Liver (tissue), 9 donors: ENCODE measurements around the gene MAGI1. TPM values are rescaled to one million over a fixed set of nuclear protein-coding genes. Genes with fewer than 3 reads are reported as not detected.
"Not testable (repeated sequence)": the region's sequence is repeated elsewhere in the genome, so short reads cannot be mapped to it uniquely, and the experiment has no call there.

Experiments used
- DNase-seq: peaks from one replicate; pipeline ENCODE4 v3.0.0-alpha.2; 2017; ENCODE audit warnings: low spot score
- H3K27ac ChIP-seq, 2 donors: one replicate each; pipeline ENCODE4 v1.7.0; 2013; ENCODE audit warnings: inconsistent platforms in 2 of 2, low read length in 2 of 2, control low read depth in 1 of 2, low read depth in 1 of 2, mild to moderate bottlenecking in 1 of 2
- H3K27me3 ChIP-seq, 4 donors: one replicate each; pipeline versions ENCODE4 v1.6.1 to v1.7.0; 2013; ENCODE audit warnings: low read length in 3 of 4, inconsistent platforms in 1 of 4, mild to moderate bottlenecking in 1 of 4, moderate library complexity in 1 of 4; ENCODE audit not compliant: control insufficient read depth in 4 of 4, insufficient read depth in 4 of 4
- H3K36me3 ChIP-seq, 4 donors: one replicate each; pipeline versions ENCODE4 v1.6.1 to v1.7.0; 2013; ENCODE audit warnings: low read length in 3 of 4, mild to moderate bottlenecking in 3 of 4, low read depth in 1 of 4, moderate library complexity in 1 of 4; ENCODE audit not compliant: control insufficient read depth in 4 of 4, insufficient read depth in 3 of 4
- H3K4me1 ChIP-seq, 4 donors: one replicate each; pipeline versions ENCODE4 v1.6.1 to v1.7.0; 2013; ENCODE audit warnings: low read length in 3 of 4, mild to moderate bottlenecking in 3 of 4, moderate library complexity in 1 of 4; ENCODE audit not compliant: control insufficient read depth in 4 of 4, insufficient read depth in 4 of 4
- H3K4me3 ChIP-seq, 3 donors: one replicate each; pipeline versions ENCODE4 v1.6.1 to v1.7.0; 2013; ENCODE audit warnings: low read length in 3 of 3, control low read depth in 1 of 3, low read depth in 1 of 3, mild to moderate bottlenecking in 1 of 3
- H3K9ac ChIP-seq, 2 donors: one replicate each; pipeline ENCODE4 v1.7.0; 2013; ENCODE audit warnings: low read length in 2 of 2, mild to moderate bottlenecking in 2 of 2, moderate library complexity in 2 of 2, control low read depth in 1 of 2, low read depth in 1 of 2
- H3K9me3 ChIP-seq, 4 donors: one replicate each; pipeline versions ENCODE4 v1.6.1 to v1.7.0; 2013; ENCODE audit warnings: low read length in 3 of 4; ENCODE audit not compliant: control insufficient read depth in 4 of 4
- EGR1 ChIP-seq, 2 donors: IDR thresholded peaks; 2 replicates each; pipeline ENCODE4 v1.6.1; 2016 to 2018; ENCODE audit warnings: antibody characterized with exemption in 2 of 2, low read depth in 2 of 2
- FOXA2 ChIP-seq: IDR thresholded peaks from 2 replicates; pipeline ENCODE4 v1.6.1; 2016; ENCODE audit warnings: antibody characterized with exemption
- GABPA ChIP-seq, 2 donors: IDR thresholded peaks in 1 of 2; conservative IDR thresholded peaks in 1 of 2; 2 replicates each; pipeline ENCODE4 v1.6.1; 2016; ENCODE audit warnings: antibody characterized with exemption in 2 of 2, mild to moderate bottlenecking in 1 of 2, moderate library complexity in 1 of 2
- HNF4A ChIP-seq, 2 donors: conservative IDR thresholded peaks; 2 replicates each; pipeline ENCODE4 v1.6.1; 2016; ENCODE audit warnings: antibody characterized with exemption in 2 of 2, mild to moderate bottlenecking in 2 of 2
- HNF4G ChIP-seq: IDR thresholded peaks from 2 replicates; pipeline ENCODE4 v1.6.1; 2016; ENCODE audit warnings: antibody characterized with exemption
- JUND ChIP-seq, 2 donors: IDR thresholded peaks; 2 replicates each; pipeline ENCODE4 v1.6.1; 2016; ENCODE audit warnings: antibody characterized with exemption in 2 of 2
- MAX ChIP-seq: IDR thresholded peaks from 2 replicates; pipeline ENCODE4 v1.6.1; 2016; ENCODE audit warnings: antibody characterized with exemption
- NR2F2 ChIP-seq: IDR thresholded peaks from 2 replicates; pipeline ENCODE4 v1.6.1; 2016; ENCODE audit warnings: antibody characterized with exemption
- RAD21 ChIP-seq, 2 donors: IDR thresholded peaks; 2 replicates each; pipeline ENCODE4 v1.6.1; 2016; ENCODE audit warnings: antibody characterized with exemption in 2 of 2, mild to moderate bottlenecking in 2 of 2
- REST ChIP-seq: IDR thresholded peaks from 2 replicates; pipeline ENCODE4 v1.6.1; 2016; ENCODE audit warnings: antibody characterized with exemption, mild to moderate bottlenecking
- RXRA ChIP-seq, 2 donors: IDR thresholded peaks; 2 replicates each; pipeline ENCODE4 v1.6.1; 2017 to 2018; ENCODE audit warnings: antibody characterized with exemption in 2 of 2, mild to moderate bottlenecking in 1 of 2
- SP1 ChIP-seq: IDR thresholded peaks from 2 replicates; pipeline ENCODE4 v1.6.1; 2018; ENCODE audit warnings: antibody characterized with exemption, mild to moderate bottlenecking
- TAF1 ChIP-seq: conservative IDR thresholded peaks from 2 replicates; pipeline ENCODE4 v1.6.1; 2016; ENCODE audit warnings: antibody characterized with exemption, mild to moderate bottlenecking
- YY1 ChIP-seq: IDR thresholded peaks from 2 replicates; pipeline ENCODE4 v1.6.1; 2016; ENCODE audit warnings: antibody characterized with exemption, mild to moderate bottlenecking
- WGBS: extraction: QIAGEN DNeasy Blood & Tissue Kit; methylation state at CpG from one replicate; pipeline ENCODE4 v1.1.7; 2013; 5-methylcytosine and 5-hydroxymethylcytosine counted together
- polyA plus RNA-seq, 2 donors: library from polyadenylated mRNA; stranded (reverse) in 1 of 2; unstranded in 1 of 2; fragments of 200-250 nt in 1 of 2; fragments of >200 nt in 1 of 2; fragmentation: Nextera tagmentation in 1 of 2; extraction: Ambion mirVana in 1 of 2; gene quantifications; one replicate each; pipeline versions ENCODE4 v1.2.1 to v1.2.3, GENCODE V29; 2013 to 2015
- total RNA-seq, 2 donors: library from RNA; depleted of rRNA; stranded (reverse); fragments of >200 nt; gene quantifications; one replicate each; pipeline ENCODE4 v1.2.3, GENCODE V29; 2014
- TF ChIP-seq, protein P1 (sequence below): IDR thresholded peaks from 2 replicates; pipeline ENCODE4 v1.6.1; 2016; ENCODE audit warnings: antibody characterized with exemption
- TF ChIP-seq, protein P2 (sequence below): IDR thresholded peaks from 2 replicates; pipeline ENCODE4 v1.6.1; 2016; ENCODE audit warnings: antibody characterized with exemption
- TF ChIP-seq, protein P3 (sequence below): fragments of 150-350 bp; IDR thresholded peaks from 2 replicates; pipeline ENCODE4 v1.5.1; 2017; ENCODE audit warnings: improper control_type of control experiment, low read depth, low read length; ENCODE audit not compliant: missing input control
- donor health status: healthy.
- donor health status: healthy.
- donor health status: healthy.
- donor health status: healthy.
- donor health status: healthy.

MAGI1 gene
- total and polyA plus RNA-seq, 4 donors: 9.6 to 68.8 (median 14.0) TPM

DNA sequence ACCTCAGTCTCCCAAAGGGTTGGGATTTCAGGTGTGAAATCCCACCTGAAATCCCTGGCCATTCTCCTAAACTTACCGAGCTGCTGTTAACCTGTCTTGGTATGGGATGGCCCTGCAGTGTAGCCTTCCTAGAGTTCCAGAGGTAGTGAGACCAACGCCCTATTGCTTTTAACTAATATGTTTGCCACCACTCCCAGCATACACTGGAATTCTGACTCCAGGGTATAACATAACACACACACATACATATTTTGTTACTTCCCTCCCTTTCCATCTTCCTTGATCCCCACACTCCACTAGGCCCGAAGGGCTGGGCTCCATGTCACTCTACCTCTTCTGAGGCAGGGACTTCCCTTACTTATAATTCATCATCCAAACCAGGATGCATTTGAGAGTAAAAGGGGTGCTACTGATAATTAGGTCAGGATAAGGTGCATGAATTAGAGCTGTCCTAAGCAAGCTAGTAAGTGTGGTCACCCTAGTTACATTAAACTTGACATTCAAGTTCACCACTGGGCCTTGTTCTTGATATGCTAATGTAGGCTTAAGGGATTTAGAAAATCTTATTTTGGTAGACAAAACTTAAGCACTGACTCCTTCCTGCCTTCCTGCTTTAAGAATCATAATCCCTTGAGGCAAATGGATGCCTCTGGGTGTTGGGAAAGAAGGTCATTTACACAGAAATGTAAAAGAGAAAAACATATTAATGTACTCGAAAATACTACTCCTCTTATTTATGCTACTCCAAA is 317.6 kb downstream of the MAGI1 start:
- Histone ChIP-seq H3K9ac (no peak overlapping the region), H3K36me3 (no peaks in the 10 kb centered on the region), H3K27ac (no peak overlapping the region), H3K9me3 (no peaks in the 10 kb centered on the region), H3K4me3 (no peak overlapping the region), H3K4me1 (no peaks in the 10 kb centered on the region), H3K27me3 (no peaks in the 10 kb centered on the region)
- TF ChIP-seq, protein P1, sequence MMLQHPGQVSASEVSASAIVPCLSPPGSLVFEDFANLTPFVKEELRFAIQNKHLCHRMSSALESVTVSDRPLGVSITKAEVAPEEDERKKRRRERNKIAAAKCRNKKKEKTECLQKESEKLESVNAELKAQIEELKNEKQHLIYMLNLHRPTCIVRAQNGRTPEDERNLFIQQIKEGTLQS: no peak
- TF ChIP-seq JUND (IDR thresholded peaks at IDR 0.05) (no peak), RXRA (IDR thresholded peaks at IDR 0.05) (no peak), SP1 (no peak), HNF4A (conservative IDR thresholded peaks at IDR 0.05) (no peak), MAX (no peak), RAD21 (IDR thresholded peaks at IDR 0.05) (no peak), FOXA2 (no peak)
- no peak for DNase-seq
- WGBS: 95% methylated on average over 4 of the region's 4 CpGs

GRCh38 chr3:65719639-65720038 is 319.1 kb downstream of the MAGI1 start:
- not testable (repeated sequence) for H3K9ac ChIP-seq, H3K4me3 ChIP-seq, DNase-seq, H3K9me3 ChIP-seq, H3K27ac ChIP-seq, H3K36me3 ChIP-seq, H3K27me3 ChIP-seq, H3K4me1 ChIP-seq
- 99% methylated on average over 1 of the region's 1 CpG for WGBS

DNA sequence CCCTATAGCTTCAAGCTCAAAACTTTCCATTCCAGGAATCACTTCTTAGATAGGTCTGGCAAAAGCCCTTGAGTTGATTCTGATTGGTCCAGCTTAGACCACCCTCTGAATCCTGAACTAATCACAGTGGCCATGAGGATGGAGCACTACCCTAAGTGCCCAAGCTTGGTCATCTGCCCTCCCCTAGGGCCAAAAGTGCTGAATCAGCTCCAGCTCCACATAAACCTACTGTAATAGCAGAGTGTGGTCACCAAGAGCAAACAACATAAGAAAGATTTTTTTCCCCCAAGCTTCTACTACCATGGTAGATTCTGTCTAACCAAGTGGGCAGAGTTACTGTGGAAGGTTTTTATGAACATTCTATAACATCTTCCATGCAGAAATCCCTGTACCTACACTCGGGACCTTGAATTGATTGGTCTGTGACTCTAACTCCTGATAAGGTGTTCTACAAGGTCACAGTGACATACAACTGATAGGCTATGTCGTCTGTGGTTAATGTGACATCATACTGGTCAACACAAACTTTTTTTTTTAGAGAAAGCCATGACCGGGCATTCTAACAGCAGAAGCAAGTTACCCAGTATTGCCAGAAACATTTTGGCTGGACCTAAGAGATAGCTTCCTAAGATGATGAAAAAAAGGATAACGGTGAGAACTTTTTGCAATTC is 320.9 kb downstream of the MAGI1 start:
- Histone ChIP-seq H3K9ac (no peak overlapping the region), H3K4me1 (no peaks in the 10 kb centered on the region), H3K4me3 (no peak overlapping the region), H3K27me3 (no peaks in the 10 kb centered on the region), H3K27ac (no peak overlapping the region), H3K9me3 (no peaks in the 10 kb centered on the region), H3K36me3 (no peaks in the 10 kb centered on the region)
- no peak for DNase-seq
- no peak for TF ChIP-seq YY1
- no peak for TF ChIP-seq SP1
- TF ChIP-seq EGR1 (IDR thresholded peaks at IDR 0.05; ENCODE audit: low read depth in 2 of 2): no peak
- no peak for TF ChIP-seq HNF4G
- no peak for TF ChIP-seq MAX
- TF ChIP-seq TAF1: no peak
- TF ChIP-seq, protein P2, sequence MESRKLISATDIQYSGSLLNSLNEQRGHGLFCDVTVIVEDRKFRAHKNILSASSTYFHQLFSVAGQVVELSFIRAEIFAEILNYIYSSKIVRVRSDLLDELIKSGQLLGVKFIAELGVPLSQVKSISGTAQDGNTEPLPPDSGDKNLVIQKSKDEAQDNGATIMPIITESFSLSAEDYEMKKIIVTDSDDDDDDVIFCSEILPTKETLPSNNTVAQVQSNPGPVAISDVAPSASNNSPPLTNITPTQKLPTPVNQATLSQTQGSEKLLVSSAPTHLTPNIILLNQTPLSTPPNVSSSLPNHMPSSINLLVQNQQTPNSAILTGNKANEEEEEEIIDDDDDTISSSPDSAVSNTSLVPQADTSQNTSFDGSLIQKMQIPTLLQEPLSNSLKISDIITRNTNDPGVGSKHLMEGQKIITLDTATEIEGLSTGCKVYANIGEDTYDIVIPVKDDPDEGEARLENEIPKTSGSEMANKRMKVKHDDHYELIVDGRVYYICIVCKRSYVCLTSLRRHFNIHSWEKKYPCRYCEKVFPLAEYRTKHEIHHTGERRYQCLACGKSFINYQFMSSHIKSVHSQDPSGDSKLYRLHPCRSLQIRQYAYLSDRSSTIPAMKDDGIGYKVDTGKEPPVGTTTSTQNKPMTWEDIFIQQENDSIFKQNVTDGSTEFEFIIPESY: no peak
- no peak for TF ChIP-seq REST
- TF ChIP-seq GABPA (IDR thresholded peaks at IDR 0.05 in 1 of 2, conservative IDR thresholded peaks at IDR 0.05 in 1 of 2): no peak
- no peak for TF ChIP-seq RXRA (IDR thresholded peaks at IDR 0.05)
- no peak for TF ChIP-seq NR2F2
- no peak for TF ChIP-seq FOXA2
- TF ChIP-seq HNF4A (conservative IDR thresholded peaks at IDR 0.05): no peak
- TF ChIP-seq, protein P3, sequence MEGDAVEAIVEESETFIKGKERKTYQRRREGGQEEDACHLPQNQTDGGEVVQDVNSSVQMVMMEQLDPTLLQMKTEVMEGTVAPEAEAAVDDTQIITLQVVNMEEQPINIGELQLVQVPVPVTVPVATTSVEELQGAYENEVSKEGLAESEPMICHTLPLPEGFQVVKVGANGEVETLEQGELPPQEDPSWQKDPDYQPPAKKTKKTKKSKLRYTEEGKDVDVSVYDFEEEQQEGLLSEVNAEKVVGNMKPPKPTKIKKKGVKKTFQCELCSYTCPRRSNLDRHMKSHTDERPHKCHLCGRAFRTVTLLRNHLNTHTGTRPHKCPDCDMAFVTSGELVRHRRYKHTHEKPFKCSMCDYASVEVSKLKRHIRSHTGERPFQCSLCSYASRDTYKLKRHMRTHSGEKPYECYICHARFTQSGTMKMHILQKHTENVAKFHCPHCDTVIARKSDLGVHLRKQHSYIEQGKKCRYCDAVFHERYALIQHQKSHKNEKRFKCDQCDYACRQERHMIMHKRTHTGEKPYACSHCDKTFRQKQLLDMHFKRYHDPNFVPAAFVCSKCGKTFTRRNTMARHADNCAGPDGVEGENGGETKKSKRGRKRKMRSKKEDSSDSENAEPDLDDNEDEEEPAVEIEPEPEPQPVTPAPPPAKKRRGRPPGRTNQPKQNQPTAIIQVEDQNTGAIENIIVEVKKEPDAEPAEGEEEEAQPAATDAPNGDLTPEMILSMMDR: no peak
- 80% methylated on average over 4 of the region's 4 CpGs for WGBS
